TTC549 (cell line): ENCODE data around the gene ALDH1A3.
"Not testable (repeated sequence)": the region's sequence is repeated elsewhere in the genome, so short reads cannot be mapped to it uniquely, and the experiment has no call there.

Source experiments
- FAIRE-seq: peaks from 2 replicates; lab custom pipeline; 2012; peaks lifted over from hg19 to GRCh38; lab: Jason Lieb, UNC

The ALDH1A3 gene

DNA sequence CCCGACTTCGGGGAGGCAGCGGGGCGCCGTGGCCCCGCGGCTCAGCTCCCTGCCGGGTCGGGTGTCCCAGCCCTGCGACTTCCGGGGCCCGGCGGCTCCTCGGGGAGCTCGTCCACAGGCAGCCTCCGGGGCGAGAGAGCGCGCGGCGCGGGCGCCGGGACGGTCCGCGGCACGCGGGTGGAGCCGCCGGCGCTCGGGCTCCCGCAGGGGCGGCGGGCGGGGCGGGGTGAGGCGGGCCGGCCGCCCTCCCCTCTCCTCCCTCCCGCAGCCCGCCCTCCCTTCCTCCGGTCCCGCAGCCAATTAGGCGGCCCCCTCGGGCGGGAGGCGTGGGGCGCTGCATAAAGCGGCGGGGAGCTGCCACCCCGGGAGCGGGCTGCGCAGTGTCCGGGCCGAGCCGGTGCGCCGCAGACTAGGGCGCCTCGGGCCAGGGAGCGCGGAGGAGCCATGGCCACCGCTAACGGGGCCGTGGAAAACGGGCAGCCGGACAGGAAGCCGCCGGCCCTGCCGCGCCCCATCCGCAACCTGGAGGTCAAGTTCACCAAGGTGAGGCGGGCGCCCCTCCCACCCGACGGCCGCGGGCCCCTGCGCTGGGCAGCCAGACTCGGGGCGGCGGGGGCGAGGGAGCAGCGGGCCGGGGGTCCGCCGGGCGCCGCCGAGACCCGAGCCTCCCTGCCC lies at the start of gene ALDH1A3:
Gene ALDH1A3, plus strand, starts transcription at position 368 of the 675 bp plus-strand sequence. Its CDS starts 77 bp downstream, at position 445.
- FAIRE-seq: no peak

DNA sequence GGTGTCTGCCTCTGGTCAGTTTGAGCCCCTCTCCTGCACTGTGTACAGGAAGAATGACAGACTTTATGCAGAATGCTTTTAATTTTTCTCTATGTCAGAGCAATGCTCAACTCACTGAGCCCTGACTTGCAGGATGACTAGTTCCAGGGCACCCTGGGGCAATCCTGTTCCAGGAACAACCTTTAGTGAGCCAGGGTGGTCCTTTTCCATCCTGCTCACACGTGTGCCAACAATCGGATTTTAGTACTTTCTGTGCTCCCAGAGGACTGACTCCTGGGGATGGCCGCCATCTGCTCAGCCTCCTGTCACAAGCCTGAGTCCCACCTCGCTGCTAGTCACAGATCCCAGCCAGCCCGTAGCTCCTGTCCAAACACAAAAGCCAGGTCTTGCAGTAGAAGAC lies 48.2 kb upstream of the ALDH1A3 start:
- FAIRE-seq: no peak

DNA sequence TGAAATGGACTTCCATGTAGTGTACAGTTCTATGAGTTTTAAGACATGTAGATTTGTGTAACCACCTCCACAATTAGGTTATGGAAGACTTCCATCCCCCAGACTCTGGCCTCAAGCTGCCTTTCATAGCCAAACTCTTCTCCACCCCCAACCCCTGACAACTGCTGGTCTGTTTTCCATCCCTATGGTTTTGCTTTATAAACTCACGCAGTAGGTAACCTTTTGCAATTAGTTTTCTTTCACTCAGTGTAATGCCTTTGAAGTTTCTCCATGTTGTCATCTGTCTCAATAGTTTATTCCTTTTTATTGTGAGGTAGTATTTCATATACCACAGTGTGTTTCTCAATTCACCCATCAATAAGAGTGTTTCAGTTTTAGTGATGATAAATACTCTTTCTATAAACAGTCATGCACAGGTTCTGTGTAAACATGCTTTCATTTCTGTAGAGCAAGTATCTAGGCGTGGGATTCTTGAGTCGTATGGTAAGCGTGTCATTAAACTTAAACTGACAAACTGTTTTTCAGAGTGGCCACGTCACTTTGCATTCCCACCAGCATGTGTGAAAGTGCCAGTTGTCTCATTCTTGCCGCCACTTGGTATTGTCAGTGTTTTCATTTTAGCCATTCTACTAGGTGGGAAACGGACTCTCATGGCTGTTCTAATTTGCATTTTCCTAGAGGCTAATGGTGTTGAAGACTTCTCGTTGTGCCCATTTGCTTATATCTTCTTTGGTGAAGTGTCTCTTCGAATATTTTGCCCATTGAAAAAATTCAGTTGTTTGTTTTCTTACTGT lies 47.3 kb upstream of the ALDH1A3 start:
- FAIRE-seq: no peak

DNA sequence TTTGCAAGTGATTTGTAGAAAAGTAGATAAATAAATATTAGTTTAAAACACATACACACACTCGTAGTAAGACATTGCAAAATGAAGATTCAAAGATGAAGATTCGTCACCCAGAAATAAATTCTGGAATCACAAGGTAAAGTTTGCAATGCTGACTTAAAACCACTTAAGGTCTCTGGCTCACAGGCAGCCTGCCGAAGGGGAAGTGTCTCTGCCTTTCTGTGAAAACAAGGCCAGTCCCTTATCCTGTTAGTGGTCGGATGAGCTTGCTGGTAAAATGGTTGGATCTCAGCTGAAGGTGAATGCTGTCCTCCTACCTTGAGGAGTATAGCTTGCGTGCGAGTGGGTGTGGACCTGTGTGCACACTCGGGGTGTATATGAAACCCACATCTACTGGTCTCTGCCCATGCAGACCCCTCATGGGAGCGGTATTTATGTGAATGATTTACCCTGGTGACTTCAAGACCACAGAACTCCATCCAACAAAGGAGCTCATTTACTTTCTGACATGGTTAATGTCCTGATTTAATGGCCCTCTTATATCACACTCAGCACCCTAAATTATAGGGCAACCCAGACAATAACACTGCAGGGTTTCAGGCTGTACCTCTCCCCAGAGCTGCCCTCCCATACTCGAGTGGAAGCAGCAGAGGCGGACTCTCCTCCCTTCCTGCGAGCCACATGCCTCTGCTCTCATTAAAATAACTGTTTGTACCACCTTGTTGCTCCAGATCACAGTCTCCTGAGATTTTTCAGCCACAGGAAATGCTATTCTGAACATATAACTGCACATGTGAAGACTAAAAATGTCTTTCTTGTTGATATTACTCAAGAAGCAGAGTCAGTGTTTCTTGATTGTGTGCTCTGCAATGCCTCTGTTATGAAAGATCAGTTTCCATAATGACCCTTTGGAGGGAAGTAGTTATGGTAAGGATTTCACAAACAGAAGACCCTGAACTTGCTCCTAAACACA lies 45.9 kb upstream of the ALDH1A3 start:
- no peak for FAIRE-seq

DNA sequence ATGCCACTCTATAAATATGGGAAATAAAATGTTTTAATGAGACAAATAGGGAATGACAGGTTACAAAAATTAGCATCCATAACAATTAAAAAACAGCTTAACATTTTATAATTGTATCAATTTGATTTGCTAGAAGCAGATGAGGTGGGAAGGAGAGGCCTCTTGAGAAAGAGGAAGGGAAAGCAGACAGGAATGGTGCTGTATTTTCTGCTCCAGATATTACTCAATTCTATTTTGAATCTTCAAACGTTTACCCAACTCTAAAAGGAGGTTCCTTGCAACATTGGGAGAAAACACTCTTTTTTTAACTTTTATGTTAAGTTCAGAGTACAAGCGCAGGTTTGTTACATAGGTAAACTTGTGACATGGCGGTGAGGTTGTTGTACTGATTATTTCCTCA lies 44.9 kb upstream of the ALDH1A3 start:
- no peak for FAIRE-seq

DNA sequence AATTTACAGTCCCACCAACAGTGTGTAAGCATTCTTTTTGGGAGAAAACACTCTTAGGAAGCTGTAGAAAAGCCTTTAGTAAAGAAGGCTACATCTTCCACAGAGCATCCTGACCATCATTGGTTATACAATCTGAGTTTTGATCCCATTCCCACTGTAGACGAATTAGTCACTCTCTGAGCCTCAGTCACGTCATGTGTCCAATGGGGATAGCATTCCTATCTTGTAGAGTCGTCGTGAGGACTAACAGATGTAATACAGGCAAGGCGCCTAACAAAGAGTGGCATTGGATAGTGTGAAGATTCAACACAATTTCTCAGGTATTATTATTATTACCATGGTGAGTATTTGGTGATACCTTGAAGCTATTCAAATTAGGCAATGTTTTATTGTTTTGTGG lies 44.0 kb upstream of the ALDH1A3 start:
- FAIRE-seq: no peak

DNA sequence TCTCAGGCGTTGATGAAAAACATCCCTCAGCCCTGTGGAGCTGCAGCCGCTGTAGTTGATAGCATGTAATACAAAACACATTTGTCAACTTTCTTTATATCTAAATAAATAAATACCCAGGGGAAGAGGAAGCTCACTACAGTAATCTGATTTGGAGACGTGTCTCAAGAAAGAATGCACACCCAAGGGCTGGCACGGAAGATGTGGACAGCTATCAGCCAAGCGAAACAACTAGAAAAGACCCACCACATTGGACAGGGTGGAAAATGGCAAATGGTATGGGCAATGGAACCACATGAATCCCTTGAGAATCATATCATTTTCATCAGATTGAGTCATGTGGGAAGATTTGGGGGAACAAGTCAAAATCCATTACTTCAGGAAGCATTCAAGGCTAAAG lies 43.1 kb upstream of the ALDH1A3 start:
- no peak for FAIRE-seq

DNA sequence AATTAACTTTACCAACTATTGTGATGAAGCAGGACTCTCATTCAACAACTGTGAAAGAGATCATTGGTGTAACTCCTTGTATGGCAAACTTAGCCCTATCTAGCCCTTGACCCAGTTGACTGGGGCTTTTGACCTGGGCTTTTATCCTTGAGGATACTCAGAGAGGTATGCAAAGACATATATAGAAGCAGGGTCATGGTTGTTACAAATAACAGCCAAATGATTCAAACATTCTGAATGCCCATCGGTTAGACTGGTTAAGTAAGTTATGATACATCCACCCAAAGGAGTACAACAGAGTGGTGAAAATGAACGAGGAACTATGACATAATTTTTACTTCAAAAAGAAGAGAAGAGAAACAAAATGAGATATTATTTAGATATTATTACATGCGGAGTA lies 38.2 kb upstream of the ALDH1A3 start:
- FAIRE-seq: no peak

DNA sequence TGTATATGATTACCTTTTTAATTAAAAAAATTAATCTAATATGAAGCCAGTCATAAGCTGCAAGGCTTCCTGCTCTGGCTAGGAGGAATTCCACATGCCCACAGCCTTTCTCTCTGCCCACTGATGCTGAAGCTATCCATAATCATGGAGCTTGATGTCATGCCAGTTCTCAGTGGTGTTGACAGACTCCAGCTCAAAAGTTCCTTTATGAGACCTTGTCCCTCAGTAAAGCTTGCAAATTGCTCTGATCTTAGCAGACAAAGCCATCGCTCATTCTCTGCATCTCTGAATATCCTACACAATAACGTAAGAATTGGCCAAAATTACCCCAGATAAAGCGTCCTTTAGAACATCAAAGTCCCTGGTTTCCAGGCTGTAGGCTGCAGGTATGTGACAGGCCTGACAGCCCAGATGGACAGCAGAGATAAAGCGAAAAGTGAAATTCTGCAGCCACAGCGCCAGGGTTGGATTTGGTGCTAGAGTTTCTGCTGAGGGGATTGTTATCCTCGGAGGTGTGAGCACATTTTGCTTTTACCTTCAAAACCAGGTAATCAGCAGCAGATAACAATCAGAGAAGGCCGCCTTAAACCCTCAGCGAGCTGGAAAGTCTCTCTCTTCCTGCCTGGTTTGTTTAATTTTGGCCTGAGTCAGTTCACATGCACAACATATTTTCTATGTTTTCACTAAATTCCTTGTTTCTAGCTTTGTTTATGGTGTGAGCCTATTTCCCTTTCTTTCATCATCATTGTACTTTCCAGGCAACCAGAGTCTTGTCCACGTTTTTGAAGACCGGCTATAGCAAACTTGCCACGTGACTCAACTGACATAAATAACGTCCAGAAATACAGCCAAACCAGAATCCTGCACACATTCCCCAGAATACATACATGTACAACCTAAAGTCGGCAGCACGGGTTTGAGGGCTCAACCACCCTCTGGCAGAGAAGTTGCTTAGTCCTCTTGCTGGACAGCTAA lies 36.6 kb upstream of the ALDH1A3 start:
- FAIRE-seq: no peak

DNA sequence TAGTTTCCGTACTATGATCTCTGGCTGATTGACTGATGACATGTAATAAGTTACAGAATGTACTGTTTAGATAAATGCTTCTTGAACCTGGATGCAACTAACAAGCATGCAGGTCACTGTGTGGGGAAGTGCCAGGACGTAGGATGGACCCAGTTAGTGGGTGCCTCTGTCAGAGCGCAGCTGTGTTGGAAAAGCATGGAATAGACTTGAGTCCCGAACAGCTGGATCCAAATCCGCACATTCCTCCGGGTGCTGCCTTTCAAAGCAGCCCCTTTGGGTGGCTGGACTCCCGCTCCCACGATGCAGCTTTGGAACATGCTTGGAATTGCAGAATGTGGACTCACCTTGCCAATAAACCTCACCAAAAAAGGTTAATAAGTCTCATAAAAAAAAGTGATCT lies 35.5 kb upstream of the ALDH1A3 start:
- FAIRE-seq: no peak

DNA sequence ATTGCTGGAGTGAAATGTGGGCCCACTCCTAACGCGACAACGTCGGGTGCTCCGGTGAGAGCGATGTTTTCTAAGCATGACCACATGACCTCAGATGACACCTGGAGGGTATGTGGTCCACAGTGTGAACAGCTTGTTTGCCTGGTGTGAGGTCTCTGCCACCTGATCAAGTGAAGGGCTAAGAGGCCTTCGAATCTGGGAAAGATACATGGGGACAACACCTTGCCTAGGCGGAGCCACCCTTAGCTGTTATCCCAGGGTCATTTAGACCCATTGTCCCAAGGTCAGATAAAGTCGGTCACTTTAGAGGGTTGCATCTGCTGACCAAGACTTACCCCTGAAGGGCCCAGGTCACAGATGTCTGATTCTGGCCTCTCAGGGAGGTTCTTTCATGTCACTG lies 34.9 kb upstream of the ALDH1A3 start:
- FAIRE-seq: no peak

DNA sequence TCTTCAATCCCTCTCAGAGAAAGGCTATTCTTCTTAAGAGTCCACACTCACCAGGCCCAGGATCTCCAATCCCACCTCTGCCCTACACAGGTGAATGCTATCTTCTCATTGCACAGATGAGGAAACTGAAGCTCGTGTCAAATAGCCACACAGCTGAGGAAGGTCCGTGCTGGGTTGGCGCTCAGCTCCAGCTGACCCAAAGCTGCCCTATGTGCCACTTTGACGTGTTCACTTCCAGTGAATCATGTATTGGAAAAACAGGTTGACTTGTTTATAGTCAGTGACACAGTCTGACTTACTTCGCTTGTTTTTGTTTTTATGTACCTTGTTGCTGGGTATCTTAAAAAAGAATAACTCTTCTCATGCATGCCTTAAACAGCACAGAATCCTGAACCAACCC lies 32.4 kb upstream of the ALDH1A3 start:
- no peak for FAIRE-seq

DNA sequence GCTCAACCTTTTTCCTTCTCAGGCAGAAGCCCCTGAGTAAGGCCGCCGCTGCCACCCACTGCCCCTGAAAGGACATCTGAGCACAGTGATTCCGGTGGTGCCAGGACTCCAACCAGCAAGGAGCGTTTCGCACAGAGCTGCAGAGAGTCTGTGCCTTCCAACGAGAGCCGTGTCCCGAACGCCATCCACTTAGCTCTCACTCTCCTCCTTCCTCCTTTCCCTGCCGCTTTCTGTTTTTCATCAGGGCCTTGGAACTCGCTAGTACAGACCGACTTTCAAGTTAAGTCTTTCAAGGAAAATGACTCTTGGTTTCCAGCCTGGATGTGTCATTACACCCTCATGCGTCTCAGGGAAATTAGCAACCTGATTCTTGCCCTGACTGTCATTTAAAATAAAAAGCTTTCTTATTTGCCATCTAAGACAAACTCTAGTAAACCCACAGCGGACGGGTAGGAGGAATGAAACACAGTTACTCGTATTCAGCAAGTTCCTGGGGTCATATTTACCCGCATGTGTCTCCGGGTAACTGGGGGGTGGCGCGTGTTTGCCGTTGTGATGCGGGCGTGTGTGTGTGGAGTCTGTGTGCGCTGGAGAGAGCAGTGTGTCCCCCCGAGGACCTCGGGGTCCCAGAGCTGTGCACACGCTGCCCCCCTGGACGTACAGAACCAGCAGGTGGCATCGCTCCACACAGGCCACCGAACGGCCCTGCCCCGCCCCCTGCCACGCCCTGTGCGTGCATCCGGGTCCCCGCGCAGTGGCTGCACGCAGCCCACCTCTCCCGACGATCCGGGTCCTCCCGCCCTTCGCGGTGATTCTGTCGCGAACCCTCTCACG lies 30.4 kb upstream of the ALDH1A3 start:
- no peak for FAIRE-seq

DNA sequence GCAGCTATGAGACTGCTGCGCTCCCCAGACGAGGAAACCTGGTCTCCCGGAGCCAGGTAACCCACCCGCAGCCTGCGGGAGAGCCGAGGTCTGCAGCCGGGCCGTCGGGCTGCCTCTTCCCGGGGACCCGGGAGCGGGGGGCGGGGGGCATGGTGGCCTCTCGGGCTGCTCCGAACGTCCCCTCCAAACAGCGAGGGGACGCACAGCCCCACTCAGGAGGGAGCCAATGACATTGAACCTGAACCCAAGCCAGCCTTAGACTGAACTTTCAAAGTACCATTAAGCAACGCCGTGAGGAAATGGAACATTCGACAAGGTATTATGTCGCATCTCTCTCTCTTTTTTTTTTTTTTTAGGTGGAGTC lies 29.8 kb upstream of the ALDH1A3 start:
- FAIRE-seq: no peak

DNA sequence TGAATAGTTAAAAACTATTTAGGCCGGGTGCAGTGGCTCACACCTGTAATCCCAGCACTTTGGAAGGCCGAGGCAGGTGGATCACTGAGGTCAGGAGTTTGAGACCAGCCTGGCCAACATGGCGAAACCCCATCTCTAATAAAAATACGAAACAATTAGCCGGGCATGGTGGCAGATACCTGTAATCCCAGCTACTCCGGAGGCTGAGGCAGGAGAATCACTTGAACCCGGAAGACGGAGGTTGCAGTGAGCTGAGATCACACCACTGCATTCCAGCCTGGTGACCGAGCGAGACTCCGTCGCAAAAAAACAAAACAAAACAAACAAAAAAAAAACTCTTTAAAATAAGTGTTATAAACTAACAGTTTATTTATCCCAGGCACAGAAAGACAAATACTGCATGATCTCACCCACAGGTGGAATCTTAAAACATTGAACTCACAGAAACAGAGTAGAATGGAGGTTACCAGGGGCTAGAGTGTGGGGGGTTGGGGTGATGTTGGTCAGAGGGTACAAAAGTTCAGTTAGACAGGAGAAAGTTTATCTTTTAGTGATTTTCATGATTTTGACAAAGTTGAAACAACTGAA lies 28.1 kb upstream of the ALDH1A3 start:
- FAIRE-seq: not testable (repeated sequence)

DNA sequence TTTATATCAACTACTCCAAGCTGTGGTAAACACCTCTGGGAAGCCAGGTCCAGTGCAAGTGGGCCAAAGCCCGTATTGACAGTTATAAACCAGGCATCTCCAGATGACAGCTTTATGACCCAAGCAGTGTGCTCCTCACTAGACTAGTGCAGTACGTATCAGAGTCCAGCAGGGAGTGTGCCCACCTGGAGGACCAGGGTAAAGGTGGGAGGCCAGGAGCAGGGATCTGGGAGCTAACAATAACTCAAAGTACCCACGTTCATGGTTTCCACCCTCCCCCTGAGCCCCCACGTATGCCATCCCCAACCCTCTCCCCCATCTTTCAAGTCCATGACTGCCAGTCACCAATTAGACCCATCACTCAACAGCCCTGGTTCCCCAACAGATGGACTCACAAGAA lies 27.0 kb upstream of the ALDH1A3 start:
- FAIRE-seq: no peak

DNA sequence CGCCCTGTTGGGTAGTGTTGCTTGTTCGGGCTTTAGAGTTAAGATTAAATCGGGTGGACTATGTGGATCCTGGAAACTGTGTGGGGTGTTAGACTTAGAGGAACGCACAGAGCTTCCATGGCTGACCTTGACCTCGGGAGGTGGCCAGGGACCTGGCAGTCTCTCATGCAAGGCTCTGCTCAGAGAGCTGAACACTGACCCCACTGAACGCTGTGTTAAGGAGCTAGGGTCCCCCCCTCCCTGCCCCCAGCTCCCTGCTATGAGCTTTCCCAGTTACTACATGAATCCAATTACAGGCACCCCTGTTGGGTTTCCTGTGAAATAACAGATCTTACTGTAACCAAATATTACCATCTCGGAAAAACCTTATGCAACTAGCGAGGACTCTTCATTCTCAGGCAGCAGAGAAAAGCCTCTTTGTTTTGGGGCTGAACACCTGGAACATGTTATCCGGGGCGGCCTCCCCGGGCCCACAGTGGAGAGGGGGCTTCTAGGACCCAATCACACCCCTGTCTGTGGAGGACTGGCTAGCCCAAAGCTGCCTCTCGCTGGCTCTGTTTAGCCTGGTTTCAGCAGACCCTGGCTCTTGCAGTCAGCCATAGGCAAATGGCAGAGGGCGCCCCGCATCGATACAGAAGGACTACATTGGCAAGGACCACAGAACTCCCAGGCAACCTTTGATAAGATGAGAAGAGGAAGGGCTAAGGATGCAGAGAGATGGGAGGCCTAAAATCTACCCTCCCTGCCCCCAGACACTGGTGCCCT lies 25.8 kb upstream of the ALDH1A3 start:
- FAIRE-seq: no peak

DNA sequence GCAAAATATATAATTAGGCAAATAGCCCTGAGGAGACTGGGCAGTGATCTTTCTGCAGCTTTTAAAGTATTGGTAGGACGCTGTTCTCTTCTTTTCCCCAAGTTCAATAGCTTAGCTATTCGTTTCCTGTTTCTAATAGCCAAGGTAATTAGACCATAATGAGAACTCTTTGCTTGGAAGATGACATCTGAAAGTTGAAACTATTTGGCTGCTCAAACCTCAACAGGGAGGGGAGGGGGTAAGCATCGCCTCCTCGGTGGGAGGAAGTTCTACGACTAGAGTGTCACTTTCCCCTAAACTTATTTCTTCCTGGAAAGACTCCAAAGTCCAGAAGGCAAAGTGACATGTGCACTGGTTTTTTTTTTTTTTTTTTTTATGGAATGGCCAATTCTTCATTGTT lies 22.8 kb upstream of the ALDH1A3 start:
- no peak for FAIRE-seq

DNA sequence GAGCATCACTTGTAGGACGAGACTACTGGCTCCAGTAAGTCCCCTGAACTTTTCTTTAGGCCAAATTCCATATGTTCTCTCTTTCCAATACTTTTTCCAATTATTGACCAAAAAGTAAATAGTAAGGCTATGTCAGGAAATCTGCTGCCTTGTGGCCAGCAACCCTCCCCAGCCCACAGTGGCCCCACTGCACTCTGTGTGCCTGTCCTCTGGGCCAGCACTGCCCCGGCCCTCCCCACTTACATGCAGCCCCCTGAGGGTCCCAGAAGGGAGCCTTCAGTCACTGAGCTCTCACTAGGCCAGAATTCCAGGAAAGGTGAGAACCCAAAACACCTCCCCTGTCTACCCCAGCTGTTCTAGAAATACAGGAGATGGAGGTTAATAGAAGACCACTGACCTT lies 21.3 kb upstream of the ALDH1A3 start:
- no peak for FAIRE-seq
